H9 (cell line): Measurements from ENCODE around the gene ZNF407. TPM values are rescaled to one million over a fixed set of nuclear protein-coding genes. Genes with fewer than 3 reads are reported as not detected.

Source experiments
- DNase-seq: peaks from one replicate; pipeline ENCODE4 v3.0.0-alpha.2; 2017
- H2AFZ ChIP-seq: one replicate; pipeline ENCODE4 v1.6.1; 2013; ENCODE audit warnings: mild to moderate bottlenecking, low read length, control low read depth, moderate library complexity
- H2AK5ac ChIP-seq: 2 replicates; pipeline ENCODE4 v1.6.1; 2013; ENCODE audit warnings: low read length, control low read depth, mixed read lengths; ENCODE audit not compliant: insufficient read length
- H2BK120ac ChIP-seq: one replicate; pipeline ENCODE4 v1.6.1; 2013; ENCODE audit warnings: low read depth, mild to moderate bottlenecking, low read length, control low read depth, inconsistent platforms; ENCODE audit not compliant: poor library complexity, severe bottlenecking
- H2BK12ac ChIP-seq: 2 replicates; pipeline ENCODE4 v1.6.1; 2013; ENCODE audit warnings: low read length, control low read depth, mixed read lengths, low read depth; ENCODE audit not compliant: insufficient read length
- H2BK15ac ChIP-seq: 2 replicates; pipeline ENCODE4 v1.6.1; 2013; ENCODE audit warnings: low read depth, low read length, control low read depth
- H2BK20ac ChIP-seq: one replicate; pipeline ENCODE4 v1.6.1; 2013; ENCODE audit warnings: low read depth, mild to moderate bottlenecking, low read length, control low read depth, inconsistent platforms; ENCODE audit not compliant: poor library complexity, severe bottlenecking
- H2BK5ac ChIP-seq: 2 replicates; pipeline ENCODE4 v1.6.1; 2013; ENCODE audit warnings: low read length, control low read depth, mixed read lengths; ENCODE audit not compliant: insufficient read length
- H3K14ac ChIP-seq: 2 replicates; pipeline ENCODE4 v1.6.1; 2013; ENCODE audit warnings: low read length, control low read depth; ENCODE audit not compliant: insufficient read depth
- H3K18ac ChIP-seq: 2 replicates; pipeline ENCODE4 v1.6.1; 2013; ENCODE audit warnings: low read depth, mild to moderate bottlenecking, mixed read lengths, low read length, control low read depth; ENCODE audit not compliant: insufficient read length
- H3K23ac ChIP-seq: 2 replicates; pipeline ENCODE4 v1.6.1; 2013; ENCODE audit warnings: low read length, control low read depth, mixed read lengths, low read depth; ENCODE audit not compliant: insufficient read length
- H3K23me2 ChIP-seq: 2 replicates; pipeline ENCODE4 v1.6.1; 2013; ENCODE audit warnings: low read depth, mild to moderate bottlenecking, mixed read lengths, low read length, control low read depth; ENCODE audit not compliant: insufficient read length, poor library complexity, severe bottlenecking
- H3K27ac ChIP-seq: 2 replicates; pipeline ENCODE4 v1.5.1; 2013; ENCODE audit warnings: low read length, control low read depth, mixed read lengths, low read depth; ENCODE audit not compliant: insufficient read length
- H3K27me3 ChIP-seq: 2 replicates; pipeline ENCODE4 v1.6.1; 2013; ENCODE audit warnings: low read length, control low read depth, inconsistent platforms; ENCODE audit not compliant: insufficient read depth
- H3K4ac ChIP-seq: 2 replicates; pipeline ENCODE4 v1.6.1; 2013; ENCODE audit warnings: low read depth, mild to moderate bottlenecking, control low read depth, inconsistent platforms, low read length, moderate library complexity
- H3K4me1 ChIP-seq: 2 replicates; pipeline ENCODE4 v1.6.1; 2013; ENCODE audit warnings: low read length, control low read depth, inconsistent platforms; ENCODE audit not compliant: insufficient read depth
- H3K4me2 ChIP-seq: 2 replicates; pipeline ENCODE4 v1.6.1; 2013; ENCODE audit warnings: low read length, control low read depth, mixed read lengths; ENCODE audit not compliant: insufficient read length, insufficient read depth
- H3K56ac ChIP-seq: 2 replicates; pipeline ENCODE4 v1.6.1; 2013; ENCODE audit warnings: low read depth, mild to moderate bottlenecking, mixed read lengths, low read length, control low read depth; ENCODE audit not compliant: insufficient read length
- H3K79me1 ChIP-seq: 2 replicates; pipeline ENCODE4 v1.6.1; 2013; ENCODE audit warnings: low read depth, mild to moderate bottlenecking, moderate library complexity, low read length, control low read depth, inconsistent platforms; ENCODE audit not compliant: insufficient read depth, poor library complexity, severe bottlenecking
- H3K79me2 ChIP-seq: 2 replicates; pipeline ENCODE4 v1.6.1; 2013; ENCODE audit warnings: low read length, control low read depth, inconsistent platforms; ENCODE audit not compliant: insufficient read depth
- H3K9ac ChIP-seq: 2 replicates; pipeline ENCODE4 v1.6.1; 2013; ENCODE audit warnings: low read length, control low read depth, mixed read lengths; ENCODE audit not compliant: insufficient read length; ENCODE audit errors: extremely low read depth
- H3K9me3 ChIP-seq: one replicate; pipeline ENCODE4 v1.6.1; 2013; ENCODE audit warnings: low read depth, low read length, inconsistent platforms; ENCODE audit not compliant: control insufficient read depth
- H3T11ph ChIP-seq: one replicate; pipeline ENCODE4 v1.6.1; 2013; ENCODE audit warnings: mild to moderate bottlenecking, low read length, control low read depth, inconsistent platforms
- H4K20me1 ChIP-seq: one replicate; pipeline ENCODE4 v1.6.1; 2013; ENCODE audit not compliant: control insufficient read depth, insufficient read length, insufficient read depth
- H4K5ac ChIP-seq: 2 replicates; pipeline ENCODE4 v1.6.1; 2013; ENCODE audit warnings: low read depth, mild to moderate bottlenecking, mixed read lengths, low read length, control low read depth; ENCODE audit not compliant: insufficient read length
- H4K8ac ChIP-seq: replicated peaks from 2 replicates; pipeline ENCODE4 v1.6.1; 2013; ENCODE audit warnings: low read length, control low read depth, mixed read lengths, low read depth; ENCODE audit not compliant: insufficient read length
- H4K91ac ChIP-seq: 2 replicates; pipeline ENCODE4 v1.6.1; 2013; ENCODE audit warnings: low read depth, mild to moderate bottlenecking, moderate library complexity, mixed read lengths, low read length, control low read depth; ENCODE audit not compliant: insufficient read length
- H3K27ac Mint-ChIP-seq, 3 experiments: 2 replicates in 2 of 3; 3 replicates in 1 of 3; pipeline ENCODE4 v1.8.0; 2020 to 2021; ENCODE audit warnings: mixed read lengths in 3 of 3, mild to moderate bottlenecking in 1 of 3, moderate library complexity in 1 of 3
- H3K27me3 Mint-ChIP-seq: 2 replicates; pipeline ENCODE4 v1.8.0; 2021; ENCODE audit warnings: low read depth, mild to moderate bottlenecking, moderate library complexity, mixed read lengths
- H3K36me3 Mint-ChIP-seq, 3 experiments: 2 replicates in 2 of 3; 3 replicates in 1 of 3; pipeline ENCODE4 v1.8.0; 2020 to 2021; ENCODE audit warnings: low read depth in 3 of 3, mixed read lengths in 3 of 3; ENCODE audit not compliant: insufficient read depth in 1 of 3
- H3K4me1 Mint-ChIP-seq, 2 experiments: 2 replicates each; pipeline ENCODE4 v1.8.0; 2020; ENCODE audit warnings: mixed read lengths in 2 of 2
- H3K4me3 Mint-ChIP-seq, 2 experiments: 2 replicates in 1 of 2; 3 replicates in 1 of 2; pipeline ENCODE4 v1.8.0; 2020 to 2021; ENCODE audit warnings: mild to moderate bottlenecking in 2 of 2, mixed read lengths in 2 of 2, moderate library complexity in 1 of 2
- H3K9me3 Mint-ChIP-seq, 2 experiments: 2 replicates in 1 of 2; 3 replicates in 1 of 2; pipeline ENCODE4 v1.8.0; 2020; ENCODE audit warnings: mild to moderate bottlenecking in 2 of 2, mixed read lengths in 2 of 2, moderate library complexity in 1 of 2
- WGBS: extraction: QIAGEN DNeasy Blood & Tissue Kit; methylation state at CpG from one replicate; pipeline ENCODE4 v1.1.7; 2013; ENCODE audit warnings: missing lambda C conversion rate, low lambda C conversion rate, mixed read lengths; ENCODE audit not compliant: insufficient read length; ENCODE audit errors: extremely low coverage; 5-methylcytosine and 5-hydroxymethylcytosine counted together
- total RNA-seq: library from RNA; stranded (reverse); gene quantifications from 2 replicates; pipeline ENCODE4 v1.2.1, GENCODE V29; 2021
- TF ChIP-seq, protein P1 (sequence below): fragments of 200-600 bp; sonication (generic); conservative IDR thresholded peaks from 3 replicates; pipeline ENCODE4 v1.8.0; 2021; ENCODE audit warnings: antibody characterized with exemption, mild to moderate bottlenecking

Gene ZNF407
- total RNA-seq, 1 experiment from 2014 or later = 8.7 TPM

DNA sequence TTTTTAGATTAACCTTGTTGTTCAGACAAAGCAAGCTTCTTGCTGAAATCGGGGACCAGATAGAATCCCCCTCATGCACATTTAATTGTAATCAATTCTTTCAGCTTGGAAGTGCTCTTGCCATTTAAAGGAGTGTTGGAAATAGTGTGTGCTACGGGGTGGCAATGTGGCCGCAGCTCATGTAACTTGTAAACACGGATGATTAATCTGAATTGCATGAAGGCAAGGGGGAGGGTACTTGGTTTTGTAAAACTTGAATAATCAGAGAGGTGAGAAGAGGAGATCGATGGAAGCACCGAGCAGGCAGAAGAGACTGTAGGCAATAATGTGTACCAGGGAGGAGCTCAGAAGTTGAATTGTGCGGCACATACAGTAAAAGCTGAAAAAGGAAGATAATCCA, 337.8 kb downstream of the ZNF407 start:
- Histone ChIP-seq H2AK5ac (no peak overlapping the region), H3K4ac (no peak overlapping the region), H3K79me2 (no peaks in the 10 kb centered on the region), H2BK12ac (no peak overlapping the region), H2BK15ac (no peak overlapping the region), H3K56ac (no peak overlapping the region), H4K91ac (no peak overlapping the region), H3K27ac (no peak overlapping the region), H3K9ac (no peak overlapping the region), H3K4me1 (peaks cover 3% of the 10 kb centered on the region; the same call in 1 of the 2 replicates), H3T11ph (no peak overlapping the region), H3K23me2 (no peaks in the 10 kb centered on the region), H3K18ac (no peak overlapping the region), H3K27me3 (no peaks in the 10 kb centered on the region), H3K79me1 (no peaks in the 10 kb centered on the region), H3K9me3 (no peaks in the 10 kb centered on the region), H3K23ac (no peak overlapping the region), H3K4me2 (no peak overlapping the region), H2BK5ac (no peak overlapping the region), H2BK20ac (no peak overlapping the region), H2AFZ (no peak overlapping the region), H3K14ac (no peak overlapping the region), H4K8ac (no peak overlapping the region), H2BK120ac (no peak overlapping the region), H4K5ac (no peak overlapping the region), H4K20me1 (no peaks in the 10 kb centered on the region)
- TF ChIP-seq, protein P1, sequence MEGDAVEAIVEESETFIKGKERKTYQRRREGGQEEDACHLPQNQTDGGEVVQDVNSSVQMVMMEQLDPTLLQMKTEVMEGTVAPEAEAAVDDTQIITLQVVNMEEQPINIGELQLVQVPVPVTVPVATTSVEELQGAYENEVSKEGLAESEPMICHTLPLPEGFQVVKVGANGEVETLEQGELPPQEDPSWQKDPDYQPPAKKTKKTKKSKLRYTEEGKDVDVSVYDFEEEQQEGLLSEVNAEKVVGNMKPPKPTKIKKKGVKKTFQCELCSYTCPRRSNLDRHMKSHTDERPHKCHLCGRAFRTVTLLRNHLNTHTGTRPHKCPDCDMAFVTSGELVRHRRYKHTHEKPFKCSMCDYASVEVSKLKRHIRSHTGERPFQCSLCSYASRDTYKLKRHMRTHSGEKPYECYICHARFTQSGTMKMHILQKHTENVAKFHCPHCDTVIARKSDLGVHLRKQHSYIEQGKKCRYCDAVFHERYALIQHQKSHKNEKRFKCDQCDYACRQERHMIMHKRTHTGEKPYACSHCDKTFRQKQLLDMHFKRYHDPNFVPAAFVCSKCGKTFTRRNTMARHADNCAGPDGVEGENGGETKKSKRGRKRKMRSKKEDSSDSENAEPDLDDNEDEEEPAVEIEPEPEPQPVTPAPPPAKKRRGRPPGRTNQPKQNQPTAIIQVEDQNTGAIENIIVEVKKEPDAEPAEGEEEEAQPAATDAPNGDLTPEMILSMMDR = no peak
- no peak for DNase-seq
- no CpG with 5 or more reads among the region's 7 CpGs for WGBS
- no peak overlapping the region for H3K4me3 Mint-ChIP-seq
- no peaks in the 10 kb centered on the region for H3K9me3 Mint-ChIP-seq
- no peaks in the 10 kb centered on the region for H3K36me3 Mint-ChIP-seq
- no peaks in the 10 kb centered on the region for H3K27me3 Mint-ChIP-seq
- 0 out of 7 replicates have a peak overlapping the region, but pooled peaks of 1 of the 3 experiments have one; percentile 10 for H3K27ac Mint-ChIP-seq
- H3K4me1 Mint-ChIP-seq = peaks cover 7 to 11% of the 10 kb centered on the region in 2 experiments
